ENCODE data around the gene UGT1A9.
A peak's percentile ranks its signal among the peaks of the same experiment; 100 is the strongest.

The UGT1A9 gene

DNA sequence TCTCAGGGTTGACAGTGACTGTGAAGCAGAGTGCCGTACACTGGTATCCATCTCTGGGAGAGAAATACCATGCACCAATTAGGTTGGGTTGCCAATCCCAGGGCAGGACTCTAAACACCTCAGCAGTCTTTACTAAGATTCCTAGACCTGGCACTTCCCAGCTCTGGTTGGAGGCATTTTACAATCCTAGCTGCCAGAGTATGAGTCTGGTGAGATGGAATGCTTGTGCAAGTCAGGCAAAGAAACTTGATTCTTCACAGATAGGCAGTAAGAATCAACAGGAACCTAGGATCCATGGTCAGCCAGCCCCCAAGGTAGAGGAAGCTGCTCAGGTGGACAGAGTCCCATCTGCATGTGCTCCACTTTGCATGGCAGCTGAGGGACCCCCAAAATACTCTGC, 35.0 kb downstream of the UGT1A9 start:
- DNase-seq (ENCODE audit: low spot score) = no peak
- ChIA-PET CTCF (interaction anchor here (1.0 kb wide), 1 partner anchor 9 kb away, joined by 3 read pairs; no protein-coding TSS in a partner anchor), POLR2A (ENCODE audit: low non-redundant PET) (interaction anchor here (0.6 to 1.3 kb wide), 2 partner anchors 16 to 143 kb away, joined by 3 to 6 read pairs; no protein-coding TSS in a partner anchor)
- peak overlapping the region; percentile 83 for H3K27ac ChIP-seq
- TF ChIP-seq, protein P1, sequence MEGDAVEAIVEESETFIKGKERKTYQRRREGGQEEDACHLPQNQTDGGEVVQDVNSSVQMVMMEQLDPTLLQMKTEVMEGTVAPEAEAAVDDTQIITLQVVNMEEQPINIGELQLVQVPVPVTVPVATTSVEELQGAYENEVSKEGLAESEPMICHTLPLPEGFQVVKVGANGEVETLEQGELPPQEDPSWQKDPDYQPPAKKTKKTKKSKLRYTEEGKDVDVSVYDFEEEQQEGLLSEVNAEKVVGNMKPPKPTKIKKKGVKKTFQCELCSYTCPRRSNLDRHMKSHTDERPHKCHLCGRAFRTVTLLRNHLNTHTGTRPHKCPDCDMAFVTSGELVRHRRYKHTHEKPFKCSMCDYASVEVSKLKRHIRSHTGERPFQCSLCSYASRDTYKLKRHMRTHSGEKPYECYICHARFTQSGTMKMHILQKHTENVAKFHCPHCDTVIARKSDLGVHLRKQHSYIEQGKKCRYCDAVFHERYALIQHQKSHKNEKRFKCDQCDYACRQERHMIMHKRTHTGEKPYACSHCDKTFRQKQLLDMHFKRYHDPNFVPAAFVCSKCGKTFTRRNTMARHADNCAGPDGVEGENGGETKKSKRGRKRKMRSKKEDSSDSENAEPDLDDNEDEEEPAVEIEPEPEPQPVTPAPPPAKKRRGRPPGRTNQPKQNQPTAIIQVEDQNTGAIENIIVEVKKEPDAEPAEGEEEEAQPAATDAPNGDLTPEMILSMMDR (conservative IDR thresholded peaks at IDR 0.05; ENCODE audit: low read depth) = no peak

DNA sequence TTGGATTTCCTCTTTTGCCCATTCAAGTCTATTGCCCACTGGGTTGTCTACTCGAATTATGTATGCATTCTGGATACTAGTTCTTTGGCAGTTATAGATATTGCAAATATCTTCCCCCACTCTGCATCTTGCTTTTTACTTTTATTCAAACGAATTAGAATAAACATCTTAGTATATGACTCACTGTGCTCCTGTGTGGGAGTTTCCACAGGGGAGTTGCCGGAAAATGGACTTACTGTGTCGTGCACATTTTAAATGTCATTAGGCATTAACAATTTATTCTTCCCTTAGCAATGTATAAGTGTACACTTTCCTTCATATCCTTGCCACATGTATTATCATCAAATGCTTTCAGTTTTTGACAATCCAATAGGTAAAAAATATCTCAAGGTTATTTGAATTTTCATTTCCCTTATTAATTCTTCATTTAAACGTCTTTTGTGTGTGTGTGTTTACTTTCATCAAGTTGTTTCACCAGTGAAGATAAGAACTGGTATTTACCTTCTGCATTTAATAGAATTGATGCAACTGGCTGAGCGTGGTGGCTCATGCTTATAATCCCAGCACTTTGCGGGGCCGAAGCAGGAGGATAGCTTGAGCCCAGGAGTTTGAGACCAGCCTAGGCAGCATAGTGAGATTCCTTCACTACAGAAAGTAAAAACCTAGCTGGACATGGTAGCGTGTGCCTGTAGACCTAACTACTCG, 36.4 kb downstream of the UGT1A9 start:
- H3K27ac ChIP-seq = peak overlapping the region; percentile 43; the same call in 1 of the 2 replicates
- TF ChIP-seq, protein P1 (conservative IDR thresholded peaks at IDR 0.05; ENCODE audit: low read depth) = no peak
- no peak for DNase-seq (ENCODE audit: low spot score)
- POLR2A ChIA-PET (ENCODE audit: low non-redundant PET) = no interaction called here
- CTCF ChIA-PET = no interaction called here

GRCh38 chr2:233708942-233709341, 37.2 kb downstream of the UGT1A9 start:
- no peak overlapping the region for H3K27ac ChIP-seq
- CTCF ChIA-PET = no interaction called here
- POLR2A ChIA-PET (ENCODE audit: low non-redundant PET) = no interaction called here
- no peak for DNase-seq (ENCODE audit: low spot score)
- TF ChIP-seq, protein P1 (conservative IDR thresholded peaks at IDR 0.05; ENCODE audit: low read depth) = no peak

DNA sequence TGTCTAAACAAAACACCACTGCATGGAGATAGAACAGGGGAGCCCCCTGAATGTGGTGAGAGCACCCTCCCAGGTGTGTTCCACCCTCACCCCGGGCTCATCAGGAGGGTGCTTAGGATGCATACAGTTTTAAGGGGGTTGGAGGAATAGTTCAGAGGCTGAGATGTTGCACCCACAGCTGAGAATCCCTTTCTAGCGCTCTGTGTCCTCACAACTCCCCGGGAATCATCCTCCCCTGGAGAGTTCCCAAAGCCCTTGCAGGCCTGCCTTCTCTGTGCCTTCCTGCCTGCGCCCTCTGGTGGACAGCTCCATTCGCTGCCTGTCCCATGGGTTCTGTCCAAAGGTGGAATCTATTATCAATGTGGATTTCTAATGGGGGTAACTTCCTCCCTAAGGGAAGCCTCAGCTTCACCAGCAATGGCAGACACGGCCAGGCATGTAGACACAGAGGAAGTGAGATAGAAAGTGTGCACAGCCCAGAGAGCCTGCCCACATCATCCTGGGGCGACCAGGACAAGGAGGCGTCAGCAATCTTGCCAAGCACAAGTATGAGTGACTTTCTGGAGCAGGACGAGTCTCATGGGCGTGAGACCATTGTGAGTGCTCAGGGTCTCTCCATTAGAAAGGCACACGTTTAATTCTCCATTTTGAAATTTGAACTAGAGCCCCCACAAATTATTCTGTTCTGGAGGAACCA, 39.8 kb downstream of the UGT1A9 start:
- TF ChIP-seq, protein P1 (conservative IDR thresholded peaks at IDR 0.05; ENCODE audit: low read depth) = peak; percentile 88
- POLR2A ChIA-PET (ENCODE audit: low non-redundant PET) = no interaction called here
- CTCF ChIA-PET = interaction anchor here (0.6 to 1.1 kb wide), 11 partner anchors 15 to 1934 kb away, joined by 3 to 4 read pairs (median 3); no protein-coding TSS in a partner anchor

DNA sequence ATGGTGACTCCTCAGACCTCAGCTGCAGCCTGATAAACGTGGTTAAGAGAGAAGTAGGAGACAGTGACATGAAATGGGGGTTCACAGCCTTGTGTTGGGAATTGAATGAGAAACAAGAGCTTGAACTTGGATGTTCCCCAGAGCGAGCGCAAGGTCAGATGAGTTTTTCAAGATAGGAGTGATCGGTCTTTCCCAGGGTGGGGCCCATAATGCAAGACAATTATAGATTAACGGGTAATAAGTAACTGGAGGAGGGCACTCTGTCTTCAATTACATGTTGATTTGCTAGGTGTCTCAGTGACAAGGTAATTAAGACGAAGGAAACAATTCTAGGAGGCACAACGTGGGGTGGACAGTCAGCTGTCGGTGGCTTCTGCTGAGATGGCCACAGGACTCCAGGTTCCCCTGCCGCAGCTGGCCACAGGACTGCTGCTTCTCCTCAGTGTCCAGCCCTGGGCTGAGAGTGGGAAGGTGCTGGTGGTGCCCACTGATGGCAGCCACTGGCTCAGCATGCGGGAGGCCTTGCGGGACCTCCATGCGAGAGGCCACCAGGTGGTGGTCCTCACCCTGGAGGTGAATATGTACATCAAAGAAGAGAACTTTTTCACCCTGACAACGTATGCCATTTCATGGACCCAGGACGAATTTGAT, 41.0 kb downstream of the UGT1A9 start, which contains the start of gene UGT1A5:
Gene UGT1A5, plus strand, starts transcription at position 297 of the 651 bp plus-strand sequence. Its CDS starts 85 bp downstream, at position 382.
- H3K27ac ChIP-seq = no peak within 1 kb of the TSS
- ChIA-PET POLR2A (ENCODE audit: low non-redundant PET) (no interaction called here), CTCF (interaction anchor here (0.5 kb wide), 1 partner anchor 263 kb away, joined by 3 read pairs; no protein-coding TSS in a partner anchor)
- DNase-seq (ENCODE audit: low spot score) = no peak
- TF ChIP-seq, protein P1 (conservative IDR thresholded peaks at IDR 0.05; ENCODE audit: low read depth) = no peak

More for the DNA sequence above, 39.8 kb downstream of the UGT1A9 start:
- DNase-seq (ENCODE audit: low spot score) = peak; percentile 73
- 0 out of 2 replicates have a peak overlapping the region, but pooled peaks have one; percentile 22 for H3K27ac ChIP-seq

GRCh38 chr2:233713262-233713615, 41.5 kb downstream of the UGT1A9 start:
- DNase-seq (ENCODE audit: low spot score) = no peak
- TF ChIP-seq, protein P1 (conservative IDR thresholded peaks at IDR 0.05; ENCODE audit: low read depth) = no peak
- no peak overlapping the region for H3K27ac ChIP-seq
- ChIA-PET CTCF (interaction anchor here (0.5 kb wide), 1 partner anchor 264 kb away, joined by 3 read pairs; no protein-coding TSS in a partner anchor), POLR2A (ENCODE audit: low non-redundant PET) (no interaction called here)
